NCI-H2227 treated with DMSO at 0.1 percent for 48 hours (cell line): ENCODE measurements around the gene NIPAL3.
"Not testable (repeated sequence)": the region's sequence is repeated elsewhere in the genome, so short reads cannot be mapped to it uniquely, and the experiment has no call there.

ENCODE experiments used
- DNase-seq: peaks from one replicate; lab custom pipeline; 2025; lab: John Stamatoyannopoulos, UW

NIPAL3 gene

GRCh38 chr1:24517898-24518297 is 102.3 kb downstream of the NIPAL3 start:
- no peak for DNase-seq

- DNase-seq = not testable (repeated sequence)
Measured at GRCh38 chr1:24520282-24520681, 104.7 kb downstream of the NIPAL3 start.
